ENCODE measurements around the gene RAI2. TPM values are rescaled to one million over a fixed set of nuclear protein-coding genes. Genes with fewer than 3 reads are reported as not detected.
A peak's percentile ranks its signal among the peaks of the same experiment; 100 is the strongest.

Gene RAI2
- total RNA-seq, 2 experiments from 2014 or later: 1.5 to 2.0 TPM

- peak overlapping the region; percentile 40 for H3K4me3 Mint-ChIP-seq
- peak in 2 of 14 experiments; percentile 9 to 24 for DNase-seq
- CTCF ChIA-PET: no interaction called here
Measured at GRCh38 chrX:17779434-17779833, 81.7 kb downstream of the RAI2 start.

DNA sequence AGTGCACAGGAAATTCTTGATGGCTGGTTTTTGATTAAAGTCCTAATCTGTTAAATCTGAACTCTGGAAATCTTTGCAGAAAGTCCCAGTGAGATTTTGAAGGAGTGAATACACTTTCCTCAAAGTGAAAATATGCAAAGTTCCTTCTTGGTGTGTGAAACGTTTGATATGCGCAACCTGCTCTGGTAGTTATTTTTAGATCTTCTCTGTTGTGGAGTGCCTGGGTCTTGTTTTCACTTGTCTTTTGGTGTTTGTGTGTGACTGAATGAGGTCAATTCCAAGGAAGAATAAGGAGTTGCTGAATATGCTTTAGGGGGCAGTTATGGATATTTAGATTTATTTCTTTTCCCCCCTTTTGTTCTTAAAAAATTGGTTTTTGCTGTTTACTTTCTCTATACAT, 82.1 kb downstream of the RAI2 start:
- H3K9me3 Mint-ChIP-seq: peaks cover 2% of the 10 kb centered on the region
- peak overlapping the region; percentile 40 for H3K4me3 Mint-ChIP-seq
- intact Hi-C loops (cut with DNase I, micrococcal nuclease): no loop called here
- Histone ChIP-seq H3K9me3 (ENCODE audit: control insufficient read depth in 1 of 2, insufficient read depth in 1 of 2, low read length in 2 of 2) (no peaks in the 10 kb centered on the region), H3K27ac (ENCODE audit: low read depth in 1 of 2, low read length in 2 of 2) (no peak overlapping the region), H3K27me3 (ENCODE audit: control insufficient read depth in 1 of 2, insufficient read depth in 2 of 2, low read length in 2 of 2) (no peaks in the 10 kb centered on the region), H3K36me3 (ENCODE audit: insufficient read depth, low read length) (no peaks in the 10 kb centered on the region), H3K4me1 (ENCODE audit: insufficient read depth, low read length) (peaks cover 10% of the 10 kb centered on the region), H3K4me3 (ENCODE audit: low read length) (no peak overlapping the region)
- POLR2A ChIA-PET: interaction anchor here (1.0 kb wide), 1 partner anchor 41 kb away, joined by 4 read pairs; no protein-coding TSS in a partner anchor
- DNase-seq: no peak
- peak; percentile 52 for ATAC-seq (ENCODE audit: poor library complexity)
- no peak for TF ChIP-seq CTCF (IDR thresholded peaks at IDR 0.05)
- H3K4me1 Mint-ChIP-seq (ENCODE audit: low read depth): peaks cover 36% of the 10 kb centered on the region
- no peaks in the 10 kb centered on the region for H3K36me3 Mint-ChIP-seq (ENCODE audit: low read depth)
- H3K27me3 Mint-ChIP-seq: no peaks in the 10 kb centered on the region
- CTCF ChIA-PET: no interaction called here
- peak overlapping the region; percentile 76 for H3K27ac Mint-ChIP-seq

More at GRCh38 chrX:17779434-17779833, 81.7 kb downstream of the RAI2 start:
- Mint-ChIP-seq H3K9me3 (peaks cover 2% of the 10 kb centered on the region), H3K27me3 (no peaks in the 10 kb centered on the region), H3K27ac (peak overlapping the region; percentile 76), H3K4me1 (ENCODE audit: low read depth) (peaks cover 36% of the 10 kb centered on the region), H3K36me3 (ENCODE audit: low read depth) (no peaks in the 10 kb centered on the region)
- H3K27me3 ChIP-seq (ENCODE audit: control insufficient read depth in 1 of 2, insufficient read depth in 2 of 2, low read length in 2 of 2): no peaks in the 10 kb centered on the region
- TF ChIP-seq CTCF (IDR thresholded peaks at IDR 0.05): no peak
- H3K4me3 ChIP-seq (ENCODE audit: low read length): no peak overlapping the region
- peak; percentile 85 for ATAC-seq (ENCODE audit: poor library complexity)
- POLR2A ChIA-PET: interaction anchor here (1.0 kb wide), 1 partner anchor 42 kb away, joined by 4 read pairs; no protein-coding TSS in a partner anchor
- H3K27ac ChIP-seq (ENCODE audit: low read depth in 1 of 2, low read length in 2 of 2): no peak overlapping the region
- no peaks in the 10 kb centered on the region for H3K36me3 ChIP-seq (ENCODE audit: insufficient read depth, low read length)
- intact Hi-C loops (cut with DNase I, micrococcal nuclease): no loop called here
- no peaks in the 10 kb centered on the region for H3K9me3 ChIP-seq (ENCODE audit: control insufficient read depth in 1 of 2, insufficient read depth in 1 of 2, low read length in 2 of 2)
- H3K4me1 ChIP-seq (ENCODE audit: insufficient read depth, low read length): peaks cover 10% of the 10 kb centered on the region

GRCh38 chrX:17774053-17774452, 87.0 kb downstream of the RAI2 start:
- ATAC-seq (ENCODE audit: poor library complexity) (no peak), DNase-seq (no peak)
- Histone ChIP-seq H3K27me3 (ENCODE audit: control insufficient read depth in 1 of 2, insufficient read depth in 2 of 2, low read length in 2 of 2) (no peaks in the 10 kb centered on the region), H3K4me1 (ENCODE audit: insufficient read depth, low read length) (peaks cover 31% of the 10 kb centered on the region), H3K4me3 (ENCODE audit: low read length) (no peak overlapping the region), H3K36me3 (ENCODE audit: insufficient read depth, low read length) (no peaks in the 10 kb centered on the region), H3K27ac (ENCODE audit: low read depth in 1 of 2, low read length in 2 of 2) (no peak overlapping the region), H3K9me3 (ENCODE audit: control insufficient read depth in 1 of 2, insufficient read depth in 1 of 2, low read length in 2 of 2) (no peaks in the 10 kb centered on the region)
- CTCF ChIA-PET: no interaction called here
- POLR2A ChIA-PET: no interaction called here
- Mint-ChIP-seq H3K27ac (no peak overlapping the region), H3K36me3 (ENCODE audit: low read depth) (no peaks in the 10 kb centered on the region), H3K4me1 (ENCODE audit: low read depth) (peaks cover 22% of the 10 kb centered on the region), H3K4me3 (no peak overlapping the region), H3K27me3 (no peaks in the 10 kb centered on the region), H3K9me3 (no peaks in the 10 kb centered on the region)
- intact Hi-C loops (cut with DNase I, micrococcal nuclease): no loop called here
- TF ChIP-seq CTCF (IDR thresholded peaks at IDR 0.05): no peak

Measured in CD4-positive, alpha-beta T cell (primary cell).